ENCODE measurements around the gene ARL6IP4. TPM values are rescaled to one million over a fixed set of nuclear protein-coding genes. Genes with fewer than 3 reads are reported as not detected.
A peak's percentile ranks its signal among the peaks of the same experiment; 100 is the strongest.

Gene ARL6IP4
- total and polyA plus RNA-seq, 10 of the 15 experiments (the other 5 are each of a cell fraction or from before 2014, with no cell fraction given), result 2.5 to 320 (median 188) TPM

GRCh38 chr12:122987086-122987951, 6.8 kb downstream of the ARL6IP4 start:
- H3K4me1 ChIP-seq (ENCODE audit: control insufficient read depth, insufficient read depth, low read length), result peaks cover 10% of the 10 kb centered on the region
- no peak overlapping the region for H3K9ac ChIP-seq (ENCODE audit: control insufficient read depth, insufficient read depth, low read length)
- DNase-seq (ENCODE audit: low read depth, low spot score) (no peak), ATAC-seq (no peak), FAIRE-seq (no peak)
- intact Hi-C loops (cut with micrococcal nuclease; ENCODE audit: unreplicated experiment), result no loop called here
- TF ChIP-seq RFX5 (IDR thresholded peaks at IDR 0.05; ENCODE audit: low read depth, low read length) (no peak), POLR2A (IDR thresholded peaks at IDR 0.05; ENCODE audit: low read depth, low read length) (0 out of 2 replicates have a peak, but pooled peaks have one; percentile 34)
- H3K9me3 ChIP-seq (replicated peaks; ENCODE audit: control insufficient read depth, insufficient read depth, low read length), result no peaks in the 10 kb centered on the region
- SMC1A ChIA-PET (ENCODE audit: uncharacterized antibody, unreplicated experiment), result no interaction called here
- no peaks in the 10 kb centered on the region; a peak in 1 of 4 replicates for H3K27me3 ChIP-seq (replicated peaks in 1 of 2; ENCODE audit: control insufficient read depth in 2 of 2, insufficient read depth in 2 of 2, low read length in 1 of 2)
- no peak overlapping the region for H3K4me3 ChIP-seq
- 77% methylated on average over 39 of the region's 39 CpGs for WGBS (ENCODE audit: insufficient coverage, insufficient replicate concordance, low lambda C conversion rate, missing lambda C conversion rate)
- POLR2A ChIA-PET, result no interaction called here
- BruUV-seq (replicated peaks), result no TSS peak
- RAD21 ChIA-PET (ENCODE audit: unreplicated experiment), result no interaction called here
- CTCF ChIA-PET, result no interaction called here
- H3K4me2 ChIP-seq (ENCODE audit: control insufficient read depth, insufficient read depth), result no peak overlapping the region
- H3K79me2 ChIP-seq (ENCODE audit: control insufficient read depth, insufficient read depth, low read length), result no peaks in the 10 kb centered on the region
- H4K20me1 ChIP-seq (ENCODE audit: control insufficient read depth, insufficient read depth), result no peaks in the 10 kb centered on the region
- in situ Hi-C loops (cut with MboI), result no loop called here
- H3K36me3 ChIP-seq (ENCODE audit: control insufficient read depth in 2 of 2, insufficient read depth in 2 of 2, low read length in 1 of 2), result peaks cover 0 to 2% of the 10 kb centered on the region in 2 experiments; a peak in 2 of 4 replicates
- H2AFZ ChIP-seq (ENCODE audit: control insufficient read depth, low read depth, low read length), result no peak overlapping the region
- no peak overlapping the region for H3K27ac ChIP-seq (ENCODE audit: control insufficient read depth, insufficient read depth)

- no peak for TF ChIP-seq MTA3 (IDR thresholded peaks at IDR 0.05; ENCODE audit: borderline replicate concordance, low read length)
- Histone ChIP-seq H3K9me3 (replicated peaks; ENCODE audit: control insufficient read depth, insufficient read depth, low read length) (no peaks in the 10 kb centered on the region), H3K27ac (ENCODE audit: control insufficient read depth, insufficient read depth) (no peak overlapping the region), H3K9ac (ENCODE audit: control insufficient read depth, insufficient read depth, low read length) (no peak overlapping the region), H2AFZ (ENCODE audit: control insufficient read depth, low read depth, low read length) (no peak overlapping the region), H3K79me2 (ENCODE audit: control insufficient read depth, insufficient read depth, low read length) (no peaks in the 10 kb centered on the region), H3K4me2 (ENCODE audit: control insufficient read depth, insufficient read depth) (no peak overlapping the region), H4K20me1 (ENCODE audit: control insufficient read depth, insufficient read depth) (no peaks in the 10 kb centered on the region), H3K4me1 (ENCODE audit: control insufficient read depth, insufficient read depth, low read length) (peaks cover 4% of the 10 kb centered on the region), H3K36me3 (ENCODE audit: control insufficient read depth in 2 of 2, insufficient read depth in 2 of 2, low read length in 1 of 2) (peaks cover 0 to under 1% of the 10 kb centered on the region in 2 experiments; a peak in 1 of 4 replicates), H3K27me3 (replicated peaks in 1 of 2; ENCODE audit: control insufficient read depth in 2 of 2, insufficient read depth in 2 of 2, low read length in 1 of 2) (no peaks in the 10 kb centered on the region; a peak in 1 of 4 replicates), H3K4me3 (no peak overlapping the region)
- ChIA-PET CTCF (no interaction called here), SMC1A (ENCODE audit: uncharacterized antibody, unreplicated experiment) (no interaction called here), POLR2A (no interaction called here), RAD21 (ENCODE audit: unreplicated experiment) (no interaction called here)
- ATAC-seq, result no peak
- DNase-seq (ENCODE audit: low read depth, low spot score), result no peak
- FAIRE-seq, result no peak
- intact Hi-C loops (cut with micrococcal nuclease; ENCODE audit: unreplicated experiment) (no loop called here), in situ Hi-C loops (cut with MboI) (no loop called here)
- 68% methylated on average over 13 of the region's 13 CpGs for WGBS (ENCODE audit: insufficient coverage, insufficient replicate concordance, low lambda C conversion rate, missing lambda C conversion rate)
- no TSS peak for BruUV-seq (replicated peaks)
Measured at GRCh38 chr12:122988036-122988435, 7.6 kb downstream of the ARL6IP4 start.

All from GM12878 (cell line).